ENCODE measurements around the gene CCR7.
"Not testable (repeated sequence)": the region's sequence is repeated elsewhere in the genome, so short reads cannot be mapped to it uniquely, and the experiment has no call there.

The CCR7 gene

DNA sequence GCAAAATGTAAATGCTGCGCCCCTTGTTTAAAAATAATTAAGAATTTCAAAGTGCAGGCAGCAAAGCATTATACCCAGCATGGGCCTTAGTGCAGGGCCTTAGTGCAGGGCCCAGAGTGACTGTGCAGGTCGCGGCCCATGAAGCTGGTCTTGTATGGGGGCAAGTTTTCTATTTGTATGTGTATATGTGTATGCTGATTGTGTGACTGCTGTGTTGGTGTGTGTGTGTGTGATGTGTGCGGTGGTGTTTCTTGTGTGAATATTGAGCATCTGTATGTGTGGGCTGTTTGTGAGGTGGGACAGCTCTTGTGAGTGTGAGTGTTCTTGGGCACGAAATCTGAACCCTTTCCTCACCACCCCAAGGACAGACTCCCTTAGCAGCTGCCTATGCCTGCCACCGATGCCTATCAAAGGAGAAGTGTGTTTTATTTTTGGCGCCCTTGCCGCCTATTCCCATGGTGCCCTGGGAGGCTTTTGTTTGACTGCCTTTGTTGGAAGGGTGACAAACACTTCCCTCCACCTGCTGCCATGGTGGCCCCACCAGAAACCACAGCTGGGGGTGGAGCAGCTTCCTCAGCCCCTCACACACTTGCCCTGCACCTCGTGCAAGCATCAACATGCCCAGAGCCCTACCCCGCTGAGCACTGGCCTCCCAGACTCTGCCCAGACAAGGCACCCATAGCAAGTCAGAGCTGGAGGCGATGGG, 18.0 kb downstream of the CCR7 start:
- CTCF ChIA-PET: interaction anchor here (0.7 to 2.8 kb wide), 4 partner anchors 8 to 15 kb away, joined by 4 to 28 read pairs (median 8); no protein-coding TSS in a partner anchor
- TF ChIP-seq, protein P1, sequence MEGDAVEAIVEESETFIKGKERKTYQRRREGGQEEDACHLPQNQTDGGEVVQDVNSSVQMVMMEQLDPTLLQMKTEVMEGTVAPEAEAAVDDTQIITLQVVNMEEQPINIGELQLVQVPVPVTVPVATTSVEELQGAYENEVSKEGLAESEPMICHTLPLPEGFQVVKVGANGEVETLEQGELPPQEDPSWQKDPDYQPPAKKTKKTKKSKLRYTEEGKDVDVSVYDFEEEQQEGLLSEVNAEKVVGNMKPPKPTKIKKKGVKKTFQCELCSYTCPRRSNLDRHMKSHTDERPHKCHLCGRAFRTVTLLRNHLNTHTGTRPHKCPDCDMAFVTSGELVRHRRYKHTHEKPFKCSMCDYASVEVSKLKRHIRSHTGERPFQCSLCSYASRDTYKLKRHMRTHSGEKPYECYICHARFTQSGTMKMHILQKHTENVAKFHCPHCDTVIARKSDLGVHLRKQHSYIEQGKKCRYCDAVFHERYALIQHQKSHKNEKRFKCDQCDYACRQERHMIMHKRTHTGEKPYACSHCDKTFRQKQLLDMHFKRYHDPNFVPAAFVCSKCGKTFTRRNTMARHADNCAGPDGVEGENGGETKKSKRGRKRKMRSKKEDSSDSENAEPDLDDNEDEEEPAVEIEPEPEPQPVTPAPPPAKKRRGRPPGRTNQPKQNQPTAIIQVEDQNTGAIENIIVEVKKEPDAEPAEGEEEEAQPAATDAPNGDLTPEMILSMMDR (conservative IDR thresholded peaks at IDR 0.05; ENCODE audit: low read depth): no peak
- H3K27ac ChIP-seq: peak overlapping the region; percentile 94
- POLR2A ChIA-PET (ENCODE audit: low non-redundant PET): interaction anchor here (1.1 to 1.2 kb wide), 2 partner anchors 45 to 52 kb away, joined by 3 to 5 read pairs; partner anchors contain the start of gene TNS4
- peak; percentile 82 for DNase-seq (ENCODE audit: low spot score)

DNA sequence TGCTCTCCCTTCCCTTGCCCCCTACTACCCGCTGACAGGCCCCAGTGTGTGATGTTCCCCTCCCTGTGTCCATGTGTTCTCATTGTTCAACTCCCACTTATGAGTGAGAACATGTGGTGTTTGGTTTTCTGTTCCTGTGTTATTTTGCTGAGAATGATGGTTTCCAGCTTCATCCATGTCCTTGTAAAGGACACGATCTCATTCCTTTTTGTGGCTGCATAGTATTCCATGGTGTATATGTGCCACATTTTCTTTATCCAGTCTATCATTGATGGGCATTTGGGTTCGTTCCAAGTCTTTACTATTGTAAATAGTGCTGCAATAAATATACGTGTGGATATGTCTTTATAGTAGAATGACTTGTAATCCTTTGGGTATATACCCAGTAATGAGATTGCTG, 18.8 kb downstream of the CCR7 start:
- DNase-seq (ENCODE audit: low spot score); POLR2A ChIA-PET (ENCODE audit: low non-redundant PET); CTCF ChIA-PET: not testable (repeated sequence)
- H3K27ac ChIP-seq: peak overlapping the region; percentile 94; the same call in 1 of the 2 replicates

DNA sequence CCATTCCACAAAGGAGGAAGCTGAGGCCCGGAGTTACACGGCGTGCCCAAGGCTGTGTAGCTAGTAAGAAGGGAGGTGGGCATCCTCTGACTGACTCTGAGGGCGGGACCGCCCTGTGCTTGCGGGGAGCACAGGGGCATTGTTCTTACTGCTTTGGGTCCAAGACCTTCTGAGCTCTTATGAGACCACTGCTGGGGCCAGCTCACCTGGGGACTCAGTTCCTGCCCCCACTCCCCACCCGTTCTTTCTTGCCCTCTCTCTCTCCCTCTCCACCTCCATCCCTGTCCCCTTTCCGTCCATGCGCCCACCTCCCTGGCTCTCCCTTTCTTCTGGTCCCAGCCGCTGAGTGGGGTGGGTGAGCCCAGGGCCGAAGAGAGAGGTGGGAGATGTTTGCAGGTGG, 19.6 kb downstream of the CCR7 start:
- CTCF ChIA-PET: interaction anchor here (0.5 to 1.5 kb wide), 2 partner anchors 14 to 80 kb away, joined by 3 to 6 read pairs; no protein-coding TSS in a partner anchor
- TF ChIP-seq, protein P1 (conservative IDR thresholded peaks at IDR 0.05; ENCODE audit: low read depth): no peak
- POLR2A ChIA-PET (ENCODE audit: low non-redundant PET): no interaction called here
- peak overlapping the region; percentile 96 for H3K27ac ChIP-seq
- no peak for DNase-seq (ENCODE audit: low spot score)

DNA sequence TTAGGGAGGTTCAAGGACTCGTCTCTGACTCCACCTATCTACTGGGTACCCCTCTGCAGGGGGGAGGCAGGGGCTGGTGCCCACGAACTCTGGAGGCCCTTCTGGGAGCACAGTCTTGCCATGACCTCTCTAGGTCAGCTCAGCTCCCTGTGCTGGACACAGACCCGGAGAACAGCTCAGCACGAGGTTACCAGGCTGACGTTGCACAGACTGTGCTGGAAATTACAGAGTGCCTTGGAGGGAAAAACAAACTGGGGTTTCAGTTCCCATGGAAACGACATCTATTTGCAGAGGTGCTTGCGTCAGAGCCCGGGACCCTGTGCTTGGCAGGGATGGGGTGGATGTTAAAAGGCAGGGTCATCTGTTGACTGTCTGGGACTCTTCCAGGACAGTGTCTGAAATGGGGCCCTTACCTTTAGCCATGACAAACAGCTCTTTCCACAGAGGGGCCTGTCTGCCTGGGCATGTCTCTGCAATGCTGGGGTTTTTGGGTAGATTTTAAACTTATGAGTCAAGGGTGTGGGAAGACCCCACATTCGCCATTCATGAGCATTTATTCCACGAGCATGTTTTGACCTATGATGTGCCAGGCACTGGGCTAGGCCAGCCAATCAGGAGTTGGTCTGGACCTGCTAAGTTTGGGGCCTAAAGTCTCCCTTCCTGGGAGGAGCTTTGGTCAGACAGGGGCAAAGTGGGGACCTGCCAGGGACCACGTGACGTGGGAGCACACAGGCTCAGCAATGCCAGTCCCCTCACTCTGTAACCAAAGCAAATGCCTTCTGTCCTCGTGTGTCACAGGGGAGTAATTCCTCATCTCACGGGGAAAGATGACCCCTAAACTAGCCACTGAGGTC, 22.5 kb downstream of the CCR7 start:
- DNase-seq (ENCODE audit: low spot score): peak; percentile 81
- CTCF ChIA-PET: interaction anchor here (0.7 to 2.1 kb wide), 4 partner anchors 12 to 215 kb away, joined by 3 to 6 read pairs (median 3); no protein-coding TSS in a partner anchor
- peak overlapping the region; percentile 96 for H3K27ac ChIP-seq
- TF ChIP-seq, protein P1 (conservative IDR thresholded peaks at IDR 0.05; ENCODE audit: low read depth): no peak
- POLR2A ChIA-PET (ENCODE audit: low non-redundant PET): no interaction called here

DNA sequence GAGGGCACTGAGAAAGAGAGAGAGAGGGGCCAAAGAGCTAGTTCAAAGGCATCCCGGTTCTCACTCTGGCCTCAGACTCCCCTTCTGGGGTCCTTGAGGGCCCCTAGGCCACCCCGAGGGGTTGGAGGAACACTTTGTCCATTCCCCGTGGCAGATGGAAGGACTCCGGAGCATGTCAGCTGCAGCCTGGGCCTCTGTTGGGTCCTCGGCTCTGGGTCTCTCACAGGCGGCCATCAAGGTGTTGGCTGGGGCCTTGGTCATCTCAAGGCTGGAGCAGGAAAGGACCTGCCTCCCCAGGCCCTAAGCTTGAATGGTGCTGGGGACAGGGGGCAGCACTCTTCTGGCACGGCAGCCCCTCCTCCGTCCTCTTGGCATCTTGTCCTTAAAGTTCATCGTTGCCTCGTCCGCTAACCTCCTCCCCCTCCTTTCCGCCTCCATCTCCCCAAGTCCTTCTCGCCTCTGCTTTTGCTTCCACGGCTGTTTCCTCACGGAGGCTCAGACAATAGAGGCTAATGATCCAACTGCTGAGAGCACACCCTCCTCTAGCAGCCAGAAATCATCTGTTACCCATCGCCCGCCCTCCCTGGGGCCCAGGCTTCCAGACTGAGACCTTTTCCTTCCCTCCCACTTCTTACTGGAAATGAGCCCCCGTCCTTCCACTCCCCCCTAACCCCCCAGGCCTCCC, 23.3 kb downstream of the CCR7 start:
- H3K27ac ChIP-seq: peak overlapping the region; percentile 96
- POLR2A ChIA-PET (ENCODE audit: low non-redundant PET): no interaction called here

DNA sequence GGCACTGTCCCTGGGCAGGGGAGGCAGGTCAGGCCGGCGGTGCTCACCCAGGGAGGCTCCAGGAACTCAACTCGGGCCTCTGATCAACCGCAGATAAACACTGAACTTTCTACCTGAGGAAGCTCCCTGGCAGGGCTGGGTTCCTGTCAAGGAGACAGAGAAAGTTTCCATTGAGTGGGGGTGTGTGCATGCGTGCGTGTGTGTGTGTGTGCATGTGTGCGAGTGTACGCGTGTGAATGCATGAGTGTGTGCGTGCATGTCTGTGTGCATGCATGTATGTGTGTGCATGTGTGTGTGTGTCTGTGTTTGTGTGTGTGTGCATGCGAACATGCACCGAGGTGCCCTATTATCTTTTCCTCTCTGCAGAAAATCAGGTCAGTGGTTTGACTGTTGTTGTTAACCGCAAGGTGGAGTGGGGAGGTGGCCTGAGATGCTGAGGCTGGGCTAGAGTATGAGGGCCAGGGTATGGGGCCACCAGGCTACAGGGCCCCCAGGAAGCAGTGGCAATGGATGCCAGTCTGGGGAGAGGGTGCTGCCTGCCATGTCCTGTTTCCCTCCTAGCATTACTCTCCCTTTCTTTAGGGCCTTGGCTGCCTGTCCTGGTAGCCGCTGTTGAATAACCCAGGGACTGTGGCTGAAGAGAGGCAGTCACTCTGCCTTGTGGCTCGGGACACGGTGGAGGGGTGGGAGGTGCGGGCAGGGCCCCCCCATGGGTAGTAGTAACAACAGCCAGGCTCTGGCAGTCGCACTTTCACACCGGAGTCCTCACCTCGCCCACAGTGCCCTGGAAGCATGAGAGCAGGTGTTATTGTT, 24.0 kb downstream of the CCR7 start:
- TF ChIP-seq, protein P1 (conservative IDR thresholded peaks at IDR 0.05; ENCODE audit: low read depth): no peak
- H3K27ac ChIP-seq: peak overlapping the region; percentile 96
- POLR2A ChIA-PET (ENCODE audit: low non-redundant PET): no interaction called here
- no peak for DNase-seq (ENCODE audit: low spot score)
- CTCF ChIA-PET: interaction anchor here (0.5 to 2.1 kb wide), 2 partner anchors 19 to 762 kb away, joined by 3 to 6 read pairs; no protein-coding TSS in a partner anchor

More for the DNA sequence above, 23.3 kb downstream of the CCR7 start:
- no peak for DNase-seq (ENCODE audit: low spot score)
- CTCF ChIA-PET: interaction anchor here (0.5 to 2.1 kb wide), 3 partner anchors 11 to 761 kb away, joined by 3 to 6 read pairs (median 3); no protein-coding TSS in a partner anchor
- TF ChIP-seq, protein P1 (conservative IDR thresholded peaks at IDR 0.05; ENCODE audit: low read depth): no peak

All from RWPE1 (cell line).